ENCODE measurements around the gene KCND3.
"Not testable (repeated sequence)": the region's sequence is repeated elsewhere in the genome, so short reads cannot be mapped to it uniquely, and the experiment has no call there.

KCND3 gene

GRCh38 chr1:111762332-111762731, 227.1 kb downstream of the KCND3 start:
- DNase-seq: no peak

GRCh38 chr1:111761717-111762116, 227.8 kb downstream of the KCND3 start:
- no peak for DNase-seq

- DNase-seq: no peak
Measured at GRCh38 chr1:111758373-111758772, 231.1 kb downstream of the KCND3 start.

GRCh38 chr1:111756124-111756513, 233.3 kb downstream of the KCND3 start:
- DNase-seq: no peak

- peak; percentile 91 for DNase-seq
Measured at GRCh38 chr1:111755331-111756123, 233.9 kb downstream of the KCND3 start, which contains the start of gene DDX20. TSS of gene DDX20 (plus strand) at chr1:111755901. CDS start at chr1:111755925, 24 bp downstream.

GRCh38 chr1:111754984-111755330, 234.5 kb downstream of the KCND3 start:
- peak; percentile 74 for DNase-seq

- no peak for DNase-seq
Measured at GRCh38 chr1:111751906-111752575, 237.4 kb downstream of the KCND3 start.

- no peak for DNase-seq
Measured at GRCh38 chr1:111750856-111751255, 238.6 kb downstream of the KCND3 start.

GRCh38 chr1:111749628-111750027, 239.8 kb downstream of the KCND3 start:
- DNase-seq: no peak

GRCh38 chr1:111747947-111748346, 241.5 kb downstream of the KCND3 start:
- DNase-seq: no peak

GRCh38 chr1:111747282-111747734, 242.2 kb downstream of the KCND3 start:
- peak; percentile 48 for DNase-seq

GRCh38 chr1:111746614-111746999, 242.9 kb downstream of the KCND3 start:
- no peak for DNase-seq

- DNase-seq: no peak
Measured at GRCh38 chr1:111745675-111746613, 243.5 kb downstream of the KCND3 start.

- DNase-seq: no peak
Measured at GRCh38 chr1:111743679-111744101, 245.8 kb downstream of the KCND3 start.

GRCh38 chr1:111742938-111743549, 246.4 kb downstream of the KCND3 start:
- DNase-seq: no peak

- not testable (repeated sequence) for DNase-seq
Measured at GRCh38 chr1:111742292-111742691, 247.2 kb downstream of the KCND3 start.

GRCh38 chr1:111739925-111740765, 249.3 kb downstream of the KCND3 start:
- peak; percentile 35 for DNase-seq

GRCh38 chr1:111739194-111739924, 250.1 kb downstream of the KCND3 start, which contains the start of gene INKA2:
TSS of gene INKA2 (minus strand) at chr1:111739395. CDS start at chr1:111739242, 153 bp downstream.
- DNase-seq: peak; percentile 85

- peak; percentile 86 for DNase-seq
Measured at GRCh38 chr1:111738436-111739193, 250.9 kb downstream of the KCND3 start.

- no peak for DNase-seq
Measured at GRCh38 chr1:111738133-111738435, 251.4 kb downstream of the KCND3 start.

All from DMS 273 treated with DMSO at 0.1 percent for 48 hours (cell line).